Karpas-422 (cell line): ENCODE measurements around the gene ROR2. TPM values are rescaled to one million over a fixed set of nuclear protein-coding genes. Genes with fewer than 3 reads are reported as not detected.

Experiments used
- DNase-seq: peaks from one replicate; pipeline ENCODE4 v3.0.0-alpha.2; 2015
- H2AFZ ChIP-seq: fragments of 200-600 bp; sonication (generic); 2 replicates; pipeline ENCODE4 v1.6.1; 2014; ENCODE audit warnings: antibody characterized with exemption, low read length, mixed read lengths
- H3K27ac ChIP-seq: fragments of 200-600 bp; sonication (generic); 2 replicates; pipeline ENCODE4 v1.5.1; 2014; ENCODE audit warnings: mild to moderate bottlenecking, low read length, moderate library complexity
- H3K27me3 ChIP-seq: fragments of 200-600 bp; sonication (generic); 2 replicates; pipeline ENCODE4 v1.6.1; 2014; ENCODE audit warnings: low read length, mixed read lengths
- H3K36me3 ChIP-seq: fragments of 200-600 bp; sonication (generic); 2 replicates; pipeline ENCODE4 v1.6.1; 2014; ENCODE audit warnings: low read length, mixed read lengths; ENCODE audit not compliant: insufficient read depth
- H3K4me1 ChIP-seq: fragments of 200-600 bp; sonication (generic); 2 replicates; pipeline ENCODE4 v1.6.1; 2014; ENCODE audit warnings: mild to moderate bottlenecking, low read length, mixed read lengths
- H3K4me2 ChIP-seq: fragments of 200-600 bp; sonication (generic); 2 replicates; pipeline ENCODE4 v1.6.1; 2014; ENCODE audit warnings: low read length, low read depth, mild to moderate bottlenecking; ENCODE audit not compliant: poor library complexity, severe bottlenecking
- H3K4me3 ChIP-seq: fragments of 200-600 bp; sonication (generic); 2 replicates; pipeline ENCODE4 v1.5.1; 2014; ENCODE audit warnings: mild to moderate bottlenecking, antibody characterized with exemption, low read length, mixed read lengths
- H3K79me2 ChIP-seq: fragments of 200-600 bp; sonication (generic); 2 replicates; pipeline ENCODE4 v1.6.1; 2014; ENCODE audit warnings: mild to moderate bottlenecking, low read length, mixed read lengths
- H3K9ac ChIP-seq: fragments of 200-600 bp; sonication (generic); 2 replicates; pipeline ENCODE4 v1.6.0; 2014; ENCODE audit warnings: low read length
- H3K9me2 ChIP-seq: fragments of 200-600 bp; sonication (generic), shearing (Covaris generic); replicated peaks from 2 replicates; pipeline ENCODE4 v1.6.0; 2014; ENCODE audit warnings: mild to moderate bottlenecking, low read length, moderate library complexity; ENCODE audit not compliant: insufficient read depth
- H3K9me3 ChIP-seq: fragments of 300-700, 200-600 bp; sonication (generic); 2 replicates; pipeline ENCODE4 v1.6.1; 2014; ENCODE audit warnings: low read length, mixed read lengths
- H4K20me1 ChIP-seq: fragments of 200-600 bp; sonication (generic); 2 replicates; pipeline ENCODE4 v1.6.1; 2014; ENCODE audit warnings: mild to moderate bottlenecking, antibody characterized with exemption, low read length, low read depth; ENCODE audit not compliant: insufficient read depth
- total RNA-seq: library from RNA; depleted of rRNA; stranded (reverse); fragments of >200 nt; shearing (Covaris generic); gene quantifications from 2 replicates; pipeline ENCODE4 v1.2.3, GENCODE V29; 2014; ENCODE audit warnings: low replicate concordance

ROR2 gene
- total RNA-seq, 1 experiment from 2014 or later: not detected

DNA sequence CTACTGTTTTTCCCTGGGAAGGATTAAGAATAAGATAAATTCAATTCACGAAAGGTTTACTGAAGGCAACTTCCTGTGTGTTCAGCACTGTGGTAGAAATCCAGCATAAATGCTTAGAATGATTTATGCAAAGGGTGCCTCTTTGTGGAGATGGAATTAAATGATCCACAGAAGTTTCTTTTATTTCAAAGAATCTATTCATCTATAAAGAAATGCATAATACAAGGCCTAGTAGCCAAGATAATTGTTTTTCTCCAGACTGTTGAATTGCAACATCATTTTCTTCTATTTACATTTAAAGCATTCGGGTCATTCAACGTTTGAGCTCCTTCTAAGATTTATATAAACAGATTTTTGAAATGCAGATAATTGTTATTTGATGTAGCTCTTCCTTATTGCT, 387.6 kb downstream of the ROR2 start:
- Histone ChIP-seq H3K4me1 (no peaks in the 10 kb centered on the region), H4K20me1 (no peaks in the 10 kb centered on the region), H3K36me3 (no peaks in the 10 kb centered on the region), H3K27ac (no peak overlapping the region), H3K27me3 (no peaks in the 10 kb centered on the region), H3K4me2 (no peak overlapping the region), H3K4me3 (no peak overlapping the region), H3K9ac (no peak overlapping the region), H2AFZ (no peak overlapping the region), H3K9me2 (no peaks in the 10 kb centered on the region), H3K79me2 (no peaks in the 10 kb centered on the region), H3K9me3 (no peaks in the 10 kb centered on the region)
- DNase-seq: peak; percentile 17

DNA sequence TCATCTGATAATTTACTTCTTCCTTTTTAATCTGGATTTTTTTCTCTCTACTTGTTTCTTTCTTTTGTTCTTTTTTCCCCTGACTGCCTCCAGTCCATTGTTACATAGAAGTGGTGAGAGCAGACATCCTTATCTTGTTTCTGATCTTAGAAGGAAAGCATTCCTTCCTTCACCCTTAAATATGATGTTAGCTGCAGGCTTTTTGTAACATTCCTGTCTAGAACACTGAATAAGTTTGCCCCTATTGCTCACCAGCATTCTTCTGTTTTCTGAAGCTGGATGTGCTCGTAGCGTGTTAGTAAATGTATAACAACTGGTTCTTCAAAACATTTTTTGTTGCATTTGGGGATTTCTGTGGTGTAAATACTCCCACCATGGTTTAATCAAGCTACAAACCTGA, 389.7 kb downstream of the ROR2 start:
- Histone ChIP-seq H3K27ac (no peak overlapping the region), H3K27me3 (no peaks in the 10 kb centered on the region)

DNA sequence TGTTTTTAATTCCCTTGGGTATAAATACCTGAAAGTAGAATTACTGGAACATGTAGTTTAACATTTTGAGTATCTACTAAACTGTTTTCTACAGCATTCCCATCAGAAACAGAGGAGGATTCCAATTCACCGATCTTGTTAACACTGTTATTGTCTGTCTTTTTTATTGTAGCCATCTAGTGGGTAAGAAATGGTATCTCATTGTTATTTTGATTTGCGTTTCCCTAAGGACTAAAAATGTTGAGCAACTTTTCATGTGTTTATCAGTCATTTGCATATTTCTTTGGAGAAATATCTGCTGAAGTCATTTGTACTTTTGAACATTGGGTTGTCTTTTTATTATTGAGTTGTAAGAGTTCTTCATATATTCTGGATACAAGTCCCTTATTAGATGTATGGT, 391.1 kb downstream of the ROR2 start:
- H3K4me1 ChIP-seq: no peaks in the 10 kb centered on the region
- no peak overlapping the region for H3K9ac ChIP-seq
- H3K4me2 ChIP-seq: no peak overlapping the region
- no peaks in the 10 kb centered on the region for H4K20me1 ChIP-seq
- no peaks in the 10 kb centered on the region for H3K79me2 ChIP-seq
- H3K27me3 ChIP-seq: no peaks in the 10 kb centered on the region
- no peak overlapping the region for H2AFZ ChIP-seq
- no peaks in the 10 kb centered on the region for H3K9me2 ChIP-seq
- H3K9me3 ChIP-seq: no peaks in the 10 kb centered on the region
- H3K4me3 ChIP-seq: no peak overlapping the region
- no peak overlapping the region for H3K27ac ChIP-seq
- no peaks in the 10 kb centered on the region for H3K36me3 ChIP-seq
- no peak for DNase-seq

More for the DNA sequence above, 389.7 kb downstream of the ROR2 start:
- Histone ChIP-seq H3K4me2 (no peak overlapping the region), H4K20me1 (no peaks in the 10 kb centered on the region), H3K4me3 (no peak overlapping the region), H3K4me1 (no peaks in the 10 kb centered on the region), H3K36me3 (no peaks in the 10 kb centered on the region), H3K9me2 (no peaks in the 10 kb centered on the region), H2AFZ (no peak overlapping the region), H3K79me2 (no peaks in the 10 kb centered on the region), H3K9ac (no peak overlapping the region), H3K9me3 (no peaks in the 10 kb centered on the region)
- peak; percentile 12 for DNase-seq

DNA sequence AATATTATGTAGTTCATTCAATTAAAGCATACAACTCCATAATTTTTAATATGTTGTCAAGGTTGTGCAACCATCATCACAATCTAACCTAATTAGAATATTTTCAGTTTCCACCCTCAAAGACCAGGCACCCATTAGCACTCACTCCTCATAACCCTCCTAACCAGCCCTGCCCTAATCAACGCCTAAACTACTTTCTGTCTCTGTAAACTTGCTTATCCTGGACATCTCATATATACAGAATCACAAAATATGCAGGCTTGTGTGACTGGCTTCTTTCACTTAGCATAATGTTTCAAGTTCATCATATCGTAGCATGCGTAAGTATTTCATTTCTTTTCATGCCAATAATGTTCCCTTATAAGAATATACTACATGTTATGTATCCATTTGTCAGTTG, 391.6 kb downstream of the ROR2 start:
- Histone ChIP-seq H3K4me1 (no peaks in the 10 kb centered on the region), H3K27me3 (no peaks in the 10 kb centered on the region), H3K9me3 (no peaks in the 10 kb centered on the region), H3K27ac (no peak overlapping the region), H3K36me3 (no peaks in the 10 kb centered on the region), H3K9ac (no peak overlapping the region), H3K79me2 (no peaks in the 10 kb centered on the region), H2AFZ (no peak overlapping the region), H3K4me2 (no peak overlapping the region), H3K9me2 (no peaks in the 10 kb centered on the region), H4K20me1 (no peaks in the 10 kb centered on the region), H3K4me3 (no peak overlapping the region)
- DNase-seq: peak; percentile 35

DNA sequence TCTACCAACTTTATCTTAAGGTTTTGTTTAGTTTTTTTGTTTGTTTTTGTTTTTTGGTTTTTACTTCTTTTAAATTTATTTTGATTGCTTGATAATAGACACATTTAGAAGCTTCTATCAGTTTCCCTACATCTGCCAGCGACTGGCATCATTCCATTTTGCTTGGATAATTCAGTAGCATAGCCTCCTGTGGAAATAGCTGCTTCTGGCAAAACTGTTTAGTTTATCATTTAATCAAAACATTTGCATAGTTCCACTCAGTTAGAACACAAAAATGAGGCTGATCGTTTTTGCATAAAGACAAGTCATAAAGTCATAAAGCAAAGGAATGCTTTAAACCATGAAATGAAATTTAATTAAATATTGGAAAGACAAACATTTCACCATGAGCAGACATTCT, 392.7 kb downstream of the ROR2 start:
- Histone ChIP-seq H2AFZ (no peak overlapping the region), H3K9me2 (no peaks in the 10 kb centered on the region), H3K79me2 (no peaks in the 10 kb centered on the region), H3K36me3 (no peaks in the 10 kb centered on the region), H3K4me3 (no peak overlapping the region), H3K27ac (no peak overlapping the region), H3K9me3 (no peaks in the 10 kb centered on the region), H4K20me1 (no peaks in the 10 kb centered on the region), H3K27me3 (no peaks in the 10 kb centered on the region), H3K4me1 (no peaks in the 10 kb centered on the region), H3K4me2 (no peak overlapping the region), H3K9ac (no peak overlapping the region)
- DNase-seq: no peak

DNA sequence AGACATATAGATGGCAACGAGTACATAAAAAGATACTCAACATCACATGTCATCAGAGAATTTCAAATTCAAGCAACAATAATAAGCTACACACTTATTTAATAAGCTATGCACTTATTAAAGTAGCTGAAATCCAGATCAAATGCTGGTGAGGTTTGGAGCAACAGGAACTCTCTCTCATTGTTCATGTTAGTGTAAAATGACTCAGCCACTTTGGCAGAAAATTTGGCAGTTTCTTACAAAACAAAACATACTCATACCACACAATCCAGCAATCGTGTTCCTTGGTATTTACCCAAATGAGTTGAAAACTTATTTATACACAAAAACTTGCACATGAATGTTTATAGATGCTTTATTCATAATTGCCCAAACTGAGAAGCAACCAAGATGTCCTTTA, 394.9 kb downstream of the ROR2 start:
- Histone ChIP-seq H3K4me3 (no peak overlapping the region), H3K9me3 (no peaks in the 10 kb centered on the region), H3K36me3 (no peaks in the 10 kb centered on the region), H2AFZ (no peak overlapping the region), H3K27me3 (no peaks in the 10 kb centered on the region), H3K79me2 (no peaks in the 10 kb centered on the region), H3K9me2 (no peaks in the 10 kb centered on the region), H3K4me1 (no peaks in the 10 kb centered on the region), H3K9ac (no peak overlapping the region), H4K20me1 (no peaks in the 10 kb centered on the region), H3K27ac (no peak overlapping the region), H3K4me2 (no peak overlapping the region)
- no peak for DNase-seq

DNA sequence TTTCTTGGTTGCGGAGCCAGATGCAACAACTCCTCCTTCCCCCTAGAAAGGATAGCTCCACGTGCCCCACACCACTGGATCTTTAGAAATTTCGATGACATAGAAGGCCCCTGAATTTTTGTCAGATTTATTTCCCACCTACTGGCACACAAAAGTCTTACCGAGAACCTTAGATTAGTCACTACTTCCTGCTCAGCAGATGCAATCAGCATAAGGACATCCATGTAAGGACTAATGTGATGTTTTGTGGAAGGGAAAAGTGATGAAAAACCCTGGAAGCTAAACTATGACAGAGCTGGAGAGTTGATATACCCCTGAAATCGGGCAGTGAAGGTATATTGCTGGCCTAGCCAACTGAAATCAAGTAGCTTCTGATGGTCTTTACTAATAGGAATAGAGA, 400.9 kb downstream of the ROR2 start:
- no peak for DNase-seq
- no peak overlapping the region for H3K9ac ChIP-seq
- no peak overlapping the region for H3K27ac ChIP-seq
- no peaks in the 10 kb centered on the region for H4K20me1 ChIP-seq
- H3K9me3 ChIP-seq: no peaks in the 10 kb centered on the region
- no peak overlapping the region for H3K4me3 ChIP-seq
- H3K4me2 ChIP-seq: no peak overlapping the region
- H3K27me3 ChIP-seq: no peaks in the 10 kb centered on the region
- no peaks in the 10 kb centered on the region for H3K9me2 ChIP-seq
- H3K36me3 ChIP-seq: no peaks in the 10 kb centered on the region
- H3K4me1 ChIP-seq: no peaks in the 10 kb centered on the region
- no peak overlapping the region for H2AFZ ChIP-seq
- no peaks in the 10 kb centered on the region for H3K79me2 ChIP-seq

DNA sequence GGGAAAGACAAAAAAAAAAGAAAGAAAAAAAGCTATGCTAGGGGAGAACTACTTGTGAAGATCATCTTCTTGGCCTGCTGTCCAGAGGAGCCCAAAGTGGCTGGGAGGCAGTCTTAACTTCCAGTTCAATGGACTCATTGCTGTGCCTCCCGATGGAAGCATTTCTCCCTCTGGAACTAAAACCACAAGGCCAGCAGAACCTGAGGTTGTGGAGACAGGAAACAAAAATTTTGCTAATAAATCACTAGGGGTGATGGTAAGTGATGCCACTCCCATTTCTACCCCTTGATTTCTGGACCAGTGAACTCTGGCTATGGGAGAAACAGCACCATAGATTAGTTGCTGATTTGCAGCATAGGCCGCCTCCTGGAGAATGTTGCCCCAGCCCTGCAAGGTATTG, 402.9 kb downstream of the ROR2 start:
- Histone ChIP-seq H3K27ac (no peak overlapping the region), H2AFZ (no peak overlapping the region), H3K27me3 (no peaks in the 10 kb centered on the region), H3K36me3 (no peaks in the 10 kb centered on the region), H3K4me2 (no peak overlapping the region), H3K9me3 (no peaks in the 10 kb centered on the region), H3K9me2 (no peaks in the 10 kb centered on the region), H3K79me2 (no peaks in the 10 kb centered on the region), H3K4me1 (no peaks in the 10 kb centered on the region), H4K20me1 (no peaks in the 10 kb centered on the region), H3K9ac (no peak overlapping the region), H3K4me3 (no peak overlapping the region)
- DNase-seq: no peak

DNA sequence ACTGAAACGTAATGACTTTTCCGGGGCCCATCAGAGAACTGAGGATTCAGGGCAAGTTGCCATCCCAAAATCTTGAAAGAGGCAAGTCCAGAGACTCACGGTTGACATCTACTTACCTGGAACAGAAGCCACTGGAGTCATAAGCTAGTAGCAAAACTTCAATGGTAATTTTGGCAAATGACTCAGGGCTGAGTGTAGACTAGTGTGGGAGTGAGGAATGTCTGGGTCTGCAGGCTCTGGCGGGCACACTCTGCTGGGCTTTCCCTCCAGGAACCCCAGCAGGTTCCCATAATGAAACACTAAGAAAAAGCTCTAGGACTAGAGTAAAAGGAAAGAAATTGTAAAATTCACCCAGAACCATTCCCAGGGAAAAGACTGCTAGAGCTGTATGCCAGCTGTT, 403.5 kb downstream of the ROR2 start:
- Histone ChIP-seq H4K20me1 (no peaks in the 10 kb centered on the region), H3K4me1 (no peaks in the 10 kb centered on the region), H3K9me3 (no peaks in the 10 kb centered on the region), H3K27ac (no peak overlapping the region), H3K36me3 (no peaks in the 10 kb centered on the region), H3K27me3 (no peaks in the 10 kb centered on the region), H3K79me2 (no peaks in the 10 kb centered on the region), H3K4me2 (no peak overlapping the region), H3K4me3 (no peak overlapping the region), H2AFZ (no peak overlapping the region), H3K9me2 (no peaks in the 10 kb centered on the region), H3K9ac (no peak overlapping the region)
- DNase-seq: no peak
